Measurements from ENCODE around the gene SF3B2. TPM values are rescaled to one million over a fixed set of nuclear protein-coding genes. Genes with fewer than 3 reads are reported as not detected.

SF3B2 gene
- total RNA-seq, 1 experiment from 2014 or later: 237 TPM

GRCh38 chr11:66069715-66070603, 17.8 kb downstream of the SF3B2 start, which contains the start of gene PACS1:
Gene PACS1 (plus strand): TSS chr11:66070272. CDS start chr11:66070487, 215 bp downstream.
- no peaks in the 10 kb centered on the region for H3K27me3 Mint-ChIP-seq (ENCODE audit: low read depth)
- peak within 1 kb of the TSS; percentile 25 for H3K27ac ChIP-seq (ENCODE audit: insufficient read length, low read depth, low read length)
- WGBS (ENCODE audit: extremely low coverage, insufficient read length, low lambda C conversion rate): no CpG with 5 or more reads among the region's 120 CpGs
- no peak within 1 kb of the TSS for H3K4ac ChIP-seq (ENCODE audit: low read depth, low read length)
- H3K56ac ChIP-seq (ENCODE audit: insufficient read length, low read depth, low read length): no peak within 1 kb of the TSS
- H3T11ph ChIP-seq (ENCODE audit: low read length): no peak within 1 kb of the TSS
- H3K79me2 ChIP-seq (ENCODE audit: insufficient read depth, low read length): peaks cover 2% of the 10 kb centered on the region; the same call in 1 of the 2 replicates
- H2AK5ac ChIP-seq (ENCODE audit: insufficient read length, low read length): no peak within 1 kb of the TSS
- peak; percentile 73 for DNase-seq
- no peaks in the 10 kb centered on the region for H3K27me3 ChIP-seq (ENCODE audit: insufficient read depth, low read length)
- no peak within 1 kb of the TSS for H2BK12ac ChIP-seq (ENCODE audit: insufficient read length, low read depth, low read length)
- peaks cover 4% of the 10 kb centered on the region for H3K23me2 ChIP-seq (ENCODE audit: insufficient read length, low read depth, low read length, poor library complexity, severe bottlenecking)
- H2BK20ac ChIP-seq (ENCODE audit: low read depth, low read length, poor library complexity, severe bottlenecking): no peak within 1 kb of the TSS
- H3K4me3 Mint-ChIP-seq: peak within 1 kb of the TSS; percentile 83 to 91
- H3K9me3 ChIP-seq (ENCODE audit: control insufficient read depth, low read depth, low read length): no peaks in the 10 kb centered on the region
- no peak within 1 kb of the TSS for H3K23ac ChIP-seq (ENCODE audit: insufficient read length, low read depth, low read length)
- H4K20me1 ChIP-seq (ENCODE audit: control insufficient read depth, insufficient read depth, insufficient read length): no peaks in the 10 kb centered on the region
- no peak within 1 kb of the TSS for H3K18ac ChIP-seq (ENCODE audit: insufficient read length, low read depth, low read length)
- no peak within 1 kb of the TSS for H2BK5ac ChIP-seq (ENCODE audit: insufficient read length, low read length)
- H2BK120ac ChIP-seq (ENCODE audit: low read depth, low read length, poor library complexity, severe bottlenecking): no peak within 1 kb of the TSS
- no peak within 1 kb of the TSS for H4K91ac ChIP-seq (ENCODE audit: insufficient read length, low read depth, low read length)
- H3K14ac ChIP-seq (ENCODE audit: insufficient read depth, low read length): no peak within 1 kb of the TSS
- H2AFZ ChIP-seq (ENCODE audit: low read length): no peak within 1 kb of the TSS
- peaks cover 21 to 32% of the 10 kb centered on the region in 2 experiments for H3K4me1 Mint-ChIP-seq
- TF ChIP-seq, protein P1, sequence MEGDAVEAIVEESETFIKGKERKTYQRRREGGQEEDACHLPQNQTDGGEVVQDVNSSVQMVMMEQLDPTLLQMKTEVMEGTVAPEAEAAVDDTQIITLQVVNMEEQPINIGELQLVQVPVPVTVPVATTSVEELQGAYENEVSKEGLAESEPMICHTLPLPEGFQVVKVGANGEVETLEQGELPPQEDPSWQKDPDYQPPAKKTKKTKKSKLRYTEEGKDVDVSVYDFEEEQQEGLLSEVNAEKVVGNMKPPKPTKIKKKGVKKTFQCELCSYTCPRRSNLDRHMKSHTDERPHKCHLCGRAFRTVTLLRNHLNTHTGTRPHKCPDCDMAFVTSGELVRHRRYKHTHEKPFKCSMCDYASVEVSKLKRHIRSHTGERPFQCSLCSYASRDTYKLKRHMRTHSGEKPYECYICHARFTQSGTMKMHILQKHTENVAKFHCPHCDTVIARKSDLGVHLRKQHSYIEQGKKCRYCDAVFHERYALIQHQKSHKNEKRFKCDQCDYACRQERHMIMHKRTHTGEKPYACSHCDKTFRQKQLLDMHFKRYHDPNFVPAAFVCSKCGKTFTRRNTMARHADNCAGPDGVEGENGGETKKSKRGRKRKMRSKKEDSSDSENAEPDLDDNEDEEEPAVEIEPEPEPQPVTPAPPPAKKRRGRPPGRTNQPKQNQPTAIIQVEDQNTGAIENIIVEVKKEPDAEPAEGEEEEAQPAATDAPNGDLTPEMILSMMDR (conservative IDR thresholded peaks at IDR 0.05): peak; percentile 32; the same call in 1 of the 3 replicates
- H3K27ac Mint-ChIP-seq: peak within 1 kb of the TSS; percentile 87 to 94 (median 88)
- H4K5ac ChIP-seq (ENCODE audit: insufficient read length, low read depth, low read length): no peak within 1 kb of the TSS
- peak within 1 kb of the TSS; percentile 45 for H3K4me2 ChIP-seq (ENCODE audit: insufficient read depth, insufficient read length, low read length)
- H3K9me3 Mint-ChIP-seq: no peaks in the 10 kb centered on the region
- no peak within 1 kb of the TSS for H4K8ac ChIP-seq (replicated peaks; ENCODE audit: insufficient read length, low read depth, low read length)
- no peaks in the 10 kb centered on the region for H3K79me1 ChIP-seq (ENCODE audit: insufficient read depth, low read depth, low read length, poor library complexity, severe bottlenecking)
- H2BK15ac ChIP-seq (ENCODE audit: low read depth, low read length): no peak within 1 kb of the TSS
- H3K9ac ChIP-seq (ENCODE audit: extremely low read depth, insufficient read length, low read length): no peak within 1 kb of the TSS
- H3K36me3 Mint-ChIP-seq (ENCODE audit: insufficient read depth in 1 of 3, low read depth in 3 of 3): peaks cover 32 to 61% (median 50%) of the 10 kb centered on the region in 3 experiments
- H3K4me1 ChIP-seq (ENCODE audit: insufficient read depth, low read length): no peaks in the 10 kb centered on the region
